Activated naive CD8-positive, alpha-beta T cell treated with anti-CD3 and anti-CD28 coated beads, Interleukin-2, amount 10 ng/mL, durations not matched to agents 7 days and 5 days (primary cell): ENCODE data around the gene GSX2. TPM values are rescaled to one million over a fixed set of nuclear protein-coding genes. Genes with fewer than 3 reads are reported as not detected.

Experiments used
- ATAC-seq: fragments of 150-1000 bp; cut with Tn5 transposase; one replicate; pipeline ENCODE4 v1.10.0; 2021; ENCODE audit warnings: low read depth, moderate library complexity
- POLR2A ChIA-PET: fragments of 350-600 bp; sonication (Branson Sonifier 250); formaldehyde crosslinking; loops from one replicate; lab custom pipeline; 2021; ENCODE audit warnings: antibody characterized with exemption; lab: Charles Lee
- DNase-seq: peaks from one replicate; pipeline ENCODE4 v3.0.0; 2021
- H3K27ac Mint-ChIP-seq: one replicate; pipeline ENCODE4 v1.8.0; 2022; ENCODE audit warnings: mild to moderate bottlenecking, mixed read lengths
- H3K27me3 Mint-ChIP-seq: one replicate; pipeline ENCODE4 v1.8.0; 2022; ENCODE audit warnings: mild to moderate bottlenecking, moderate library complexity, mixed read lengths
- H3K36me3 Mint-ChIP-seq: one replicate; pipeline ENCODE4 v1.8.0; 2021; ENCODE audit warnings: mild to moderate bottlenecking, mixed read lengths
- H3K4me1 Mint-ChIP-seq: one replicate; pipeline ENCODE4 v1.8.0; 2021; ENCODE audit warnings: mixed read lengths
- H3K4me3 Mint-ChIP-seq: one replicate; pipeline ENCODE4 v1.8.0; 2022; ENCODE audit warnings: mild to moderate bottlenecking, moderate library complexity, mixed read lengths
- H3K9me3 Mint-ChIP-seq: one replicate; pipeline ENCODE4 v1.8.0; 2021; ENCODE audit warnings: mixed read lengths
- total RNA-seq, 2 experiments: library from RNA; stranded (reverse); gene quantifications; one replicate each; pipeline ENCODE4 v1.2.3, GENCODE V29; 2021

The GSX2 gene
- total RNA-seq, 2 experiments from 2014 or later, result not detected

- DNase-seq (no peak), ATAC-seq (peak; percentile 61)
- Mint-ChIP-seq H3K9me3 (no peaks in the 10 kb centered on the region), H3K4me3 (peak overlapping the region; percentile 82), H3K36me3 (no peaks in the 10 kb centered on the region), H3K4me1 (peaks cover 14% of the 10 kb centered on the region), H3K27ac (no peak overlapping the region), H3K27me3 (peaks cover 67% of the 10 kb centered on the region)
- POLR2A ChIA-PET, result no interaction called here
Measured at GRCh38 chr4:54090804-54091623, 8.9 kb upstream of the GSX2 start.

GRCh38 chr4:54091637-54092404, 8.1 kb upstream of the GSX2 start:
- H3K27ac Mint-ChIP-seq, result no peak overlapping the region
- H3K4me3 Mint-ChIP-seq, result peak overlapping the region; percentile 82
- H3K36me3 Mint-ChIP-seq, result no peaks in the 10 kb centered on the region
- peak; percentile 76 for DNase-seq
- POLR2A ChIA-PET, result no interaction called here
- no peaks in the 10 kb centered on the region for H3K9me3 Mint-ChIP-seq
- peak; percentile 94 for ATAC-seq
- H3K27me3 Mint-ChIP-seq, result peaks cover 72% of the 10 kb centered on the region
- H3K4me1 Mint-ChIP-seq, result peaks cover 22% of the 10 kb centered on the region

GRCh38 chr4:54092405-54093323, 7.3 kb upstream of the GSX2 start:
- Mint-ChIP-seq H3K4me3 (peak overlapping the region; percentile 82), H3K36me3 (no peaks in the 10 kb centered on the region), H3K27ac (no peak overlapping the region), H3K4me1 (peaks cover 25% of the 10 kb centered on the region), H3K27me3 (peaks cover 78% of the 10 kb centered on the region), H3K9me3 (no peaks in the 10 kb centered on the region)
- DNase-seq (no peak), ATAC-seq (no peak)
- POLR2A ChIA-PET, result no interaction called here

GRCh38 chr4:54093324-54094240, 6.4 kb upstream of the GSX2 start:
- peak overlapping the region; percentile 21 for H3K4me3 Mint-ChIP-seq
- H3K4me1 Mint-ChIP-seq, result peaks cover 27% of the 10 kb centered on the region
- DNase-seq (no peak), ATAC-seq (no peak)
- no peaks in the 10 kb centered on the region for H3K36me3 Mint-ChIP-seq
- H3K9me3 Mint-ChIP-seq, result no peaks in the 10 kb centered on the region
- no peak overlapping the region for H3K27ac Mint-ChIP-seq
- POLR2A ChIA-PET, result no interaction called here
- H3K27me3 Mint-ChIP-seq, result peaks cover 80% of the 10 kb centered on the region

GRCh38 chr4:54094451-54094850, 5.5 kb upstream of the GSX2 start:
- peaks cover 35% of the 10 kb centered on the region for H3K4me1 Mint-ChIP-seq
- no peak overlapping the region for H3K27ac Mint-ChIP-seq
- H3K36me3 Mint-ChIP-seq, result no peaks in the 10 kb centered on the region
- peaks cover 84% of the 10 kb centered on the region for H3K27me3 Mint-ChIP-seq
- ATAC-seq, result no peak
- no peak overlapping the region for H3K4me3 Mint-ChIP-seq
- POLR2A ChIA-PET, result no interaction called here
- DNase-seq, result no peak
- no peaks in the 10 kb centered on the region for H3K9me3 Mint-ChIP-seq

- Mint-ChIP-seq H3K4me1 (peaks cover 39% of the 10 kb centered on the region), H3K9me3 (no peaks in the 10 kb centered on the region), H3K4me3 (no peak overlapping the region), H3K36me3 (no peaks in the 10 kb centered on the region), H3K27me3 (peaks cover 88% of the 10 kb centered on the region), H3K27ac (no peak overlapping the region)
- POLR2A ChIA-PET, result no interaction called here
- DNase-seq (no peak), ATAC-seq (no peak)
Measured at GRCh38 chr4:54095110-54095825, 4.7 kb upstream of the GSX2 start.

GRCh38 chr4:54096295-54096962, 3.5 kb upstream of the GSX2 start:
- POLR2A ChIA-PET, result no interaction called here
- H3K4me1 Mint-ChIP-seq, result peaks cover 39% of the 10 kb centered on the region
- ATAC-seq (no peak), DNase-seq (no peak)
- no peak overlapping the region for H3K4me3 Mint-ChIP-seq
- H3K36me3 Mint-ChIP-seq, result no peaks in the 10 kb centered on the region
- peaks cover 90% of the 10 kb centered on the region for H3K27me3 Mint-ChIP-seq
- no peak overlapping the region for H3K27ac Mint-ChIP-seq
- no peaks in the 10 kb centered on the region for H3K9me3 Mint-ChIP-seq

- Mint-ChIP-seq H3K9me3 (no peaks in the 10 kb centered on the region), H3K36me3 (no peaks in the 10 kb centered on the region)
- POLR2A ChIA-PET, result no interaction called here
Measured at GRCh38 chr4:54097152-54097551, 2.8 kb upstream of the GSX2 start.

GRCh38 chr4:54098375-54098774, 1.6 kb upstream of the GSX2 start:
- H3K27ac Mint-ChIP-seq, result no peak overlapping the region
- no peak overlapping the region for H3K4me3 Mint-ChIP-seq
- no peaks in the 10 kb centered on the region for H3K36me3 Mint-ChIP-seq
- peaks cover 38% of the 10 kb centered on the region for H3K4me1 Mint-ChIP-seq
- H3K9me3 Mint-ChIP-seq, result no peaks in the 10 kb centered on the region
- DNase-seq, result no peak
- no peak for ATAC-seq
- peaks cover 93% of the 10 kb centered on the region for H3K27me3 Mint-ChIP-seq
- POLR2A ChIA-PET, result no interaction called here

More at GRCh38 chr4:54097152-54097551, 2.8 kb upstream of the GSX2 start:
- no peak for ATAC-seq
- Mint-ChIP-seq H3K27me3 (peaks cover 93% of the 10 kb centered on the region), H3K4me1 (peaks cover 38% of the 10 kb centered on the region), H3K4me3 (no peak overlapping the region), H3K27ac (no peak overlapping the region)
- DNase-seq, result no peak

GRCh38 chr4:54099287-54099747, 646 bp upstream of the GSX2 start:
- Mint-ChIP-seq H3K9me3 (no peaks in the 10 kb centered on the region), H3K36me3 (no peaks in the 10 kb centered on the region), H3K27me3 (peaks cover 93% of the 10 kb centered on the region), H3K4me1 (peaks cover 35% of the 10 kb centered on the region), H3K4me3 (peak overlapping the region; percentile 44), H3K27ac (no peak overlapping the region)
- POLR2A ChIA-PET, result no interaction called here
- ATAC-seq (no peak), DNase-seq (no peak)

GRCh38 chr4:54100595-54101189, 729 bp downstream of the GSX2 start:
- peak overlapping the region; percentile 64 for H3K4me3 Mint-ChIP-seq
- H3K27ac Mint-ChIP-seq, result no peak overlapping the region
- DNase-seq (peak; percentile 48), ATAC-seq (no peak)
- POLR2A ChIA-PET, result no interaction called here
- no peaks in the 10 kb centered on the region for H3K9me3 Mint-ChIP-seq
- no peaks in the 10 kb centered on the region for H3K36me3 Mint-ChIP-seq
- H3K4me1 Mint-ChIP-seq, result peaks cover 39% of the 10 kb centered on the region
- H3K27me3 Mint-ChIP-seq, result peaks cover 91% of the 10 kb centered on the region
